Testis (tissue), 2 donors: ENCODE results near the gene HS3ST5.

ENCODE experiments used
- CTCF ChIP-seq, 3 experiments: fragments of 450-650 bp in 2 of 3; fragments of 200-600 bp in 1 of 3; sonication (generic) in 1 of 3; IDR thresholded peaks; one replicate each; pipeline ENCODE4 v1.5.1; 2016 to 2019; ENCODE audit warnings: antibody characterized with exemption in 3 of 3, mild to moderate bottlenecking in 2 of 3, moderate library complexity in 1 of 3
- POLR2A ChIP-seq: fragments of 450-650 bp; IDR thresholded peaks from one replicate; pipeline ENCODE4 v1.6.1; 2017; ENCODE audit warnings: antibody characterized with exemption, mild to moderate bottlenecking, moderate library complexity

GRCh38 chr6:114342826-114343781, at the start of gene HS3ST5:
- TF ChIP-seq CTCF (IDR thresholded peaks at IDR 0.05) (no peak), POLR2A (no peak)
